ENCODE results near the gene ASCL5.
A peak's percentile ranks its signal among the peaks of the same experiment; 100 is the strongest.

ASCL5 gene

GRCh38 chr1:201109651-201110050 is 17.3 kb downstream of the ASCL5 start:
- no peak for DNase-seq

- no peak for DNase-seq
These were observed 18.4 kb downstream of the ASCL5 start for GRCh38 chr1:201108614-201109013.

- DNase-seq, result no peak
These were observed 21.3 kb downstream of the ASCL5 start for GRCh38 chr1:201105688-201106087.

- DNase-seq, result no peak
These were observed 22.8 kb downstream of the ASCL5 start for GRCh38 chr1:201104141-201104540.

- DNase-seq, result no peak
These were observed 23.3 kb downstream of the ASCL5 start for GRCh38 chr1:201103666-201104065.

- no peak for DNase-seq
These were observed 26.6 kb downstream of the ASCL5 start for GRCh38 chr1:201100169-201100930.

GRCh38 chr1:201098992-201099677 is 27.8 kb downstream of the ASCL5 start:
- no peak for DNase-seq

- no peak for DNase-seq
These were observed 29.8 kb downstream of the ASCL5 start for GRCh38 chr1:201096977-201097856.

GRCh38 chr1:201096041-201096461 is 30.9 kb downstream of the ASCL5 start:
- no peak for DNase-seq

GRCh38 chr1:201095581-201095980 is 31.4 kb downstream of the ASCL5 start:
- no peak for DNase-seq

GRCh38 chr1:201094832-201095231 is 32.2 kb downstream of the ASCL5 start:
- DNase-seq, result no peak

- DNase-seq, result no peak
These were observed 33.0 kb downstream of the ASCL5 start for GRCh38 chr1:201093962-201094361.

- DNase-seq, result no peak
These were observed 33.4 kb downstream of the ASCL5 start for GRCh38 chr1:201093561-201093960.

GRCh38 chr1:201092738-201093137 is 34.2 kb downstream of the ASCL5 start:
- DNase-seq, result no peak

- DNase-seq, result no peak
These were observed 35.7 kb downstream of the ASCL5 start for GRCh38 chr1:201091256-201091655.

- DNase-seq, result no peak
These were observed 36.4 kb downstream of the ASCL5 start for GRCh38 chr1:201090541-201090940.

- DNase-seq, result no peak
These were observed 37.4 kb downstream of the ASCL5 start for GRCh38 chr1:201089596-201089995.

- DNase-seq, result no peak
These were observed 38.0 kb downstream of the ASCL5 start for GRCh38 chr1:201088901-201089525.

GRCh38 chr1:201088395-201088794 is 38.6 kb downstream of the ASCL5 start:
- no peak for DNase-seq

- DNase-seq, result peak; percentile 10
These were observed 40.9 kb downstream of the ASCL5 start for GRCh38 chr1:201085902-201086735.

- no peak for DNase-seq
These were observed 42.7 kb downstream of the ASCL5 start for GRCh38 chr1:201084295-201084694.

GRCh38 chr1:201083741-201084140 is 43.2 kb downstream of the ASCL5 start:
- DNase-seq, result no peak
